Activated T-cell treated with anti-CD3 and anti-CD28 coated beads, Interleukin-2, amount 50 U/mL, for 72 hours (primary cell): ENCODE data around the gene MLIP. TPM values are rescaled to one million over a fixed set of nuclear protein-coding genes. Genes with fewer than 3 reads are reported as not detected.
"Not testable (repeated sequence)": the region's sequence is repeated elsewhere in the genome, so short reads cannot be mapped to it uniquely, and the experiment has no call there.

Source experiments
- ATAC-seq, 2 donors: fragments of 150-1000 bp; cut with Tn5 transposase; replicated peaks in 1 of 2; 2 replicates each; pipeline ENCODE4 v1.10.0; 2021; ENCODE audit warnings: moderate library complexity in 2 of 2, mild to moderate bottlenecking in 1 of 2
- DNase-seq, 2 donors: peaks; one replicate each; pipeline ENCODE4 v3.0.0; 2021 to 2022; ENCODE audit warnings: mixed read lengths in 1 of 2
- H3K27ac Mint-ChIP-seq: one replicate; pipeline ENCODE4 v1.8.0; 2022; ENCODE audit warnings: mild to moderate bottlenecking, moderate library complexity, mixed read lengths
- H3K27me3 Mint-ChIP-seq: one replicate; pipeline ENCODE4 v1.8.0; 2022; ENCODE audit warnings: low read depth, mixed read lengths
- H3K36me3 Mint-ChIP-seq, 2 donors: one replicate each; pipeline ENCODE4 v1.8.0; 2022; ENCODE audit warnings: mixed read lengths in 2 of 2, mild to moderate bottlenecking in 1 of 2; ENCODE audit not compliant: insufficient read depth in 2 of 2
- H3K4me1 Mint-ChIP-seq: one replicate; pipeline ENCODE4 v1.8.0; 2022; ENCODE audit warnings: low read depth, mixed read lengths
- H3K4me3 Mint-ChIP-seq, 2 donors: one replicate each; pipeline ENCODE4 v1.8.0; 2022; ENCODE audit warnings: mild to moderate bottlenecking in 2 of 2, mixed read lengths in 2 of 2, moderate library complexity in 2 of 2
- H3K9me3 Mint-ChIP-seq, 2 donors: one replicate each; pipeline ENCODE4 v1.8.0; 2022; ENCODE audit warnings: mixed read lengths in 2 of 2
- total RNA-seq, 2 donors: library from RNA; stranded (reverse); gene quantifications; one replicate each; pipeline ENCODE4 v1.2.3, GENCODE V29; 2022

MLIP gene
- total RNA-seq, 2 donors from 2014 or later = not detected

- no peak for DNase-seq
- H3K27me3 Mint-ChIP-seq = no peaks in the 10 kb centered on the region
- H3K4me1 Mint-ChIP-seq = no peaks in the 10 kb centered on the region
- no peak overlapping the region for H3K27ac Mint-ChIP-seq
- ATAC-seq = no peak
- no peak overlapping the region for H3K4me3 Mint-ChIP-seq
- H3K36me3 Mint-ChIP-seq = no peaks in the 10 kb centered on the region
- peaks cover 0 to 2% of the 10 kb centered on the region in 2 donors for H3K9me3 Mint-ChIP-seq
Observed at GRCh38 chr6:54191461-54191860, 80.2 kb downstream of the MLIP start.

- Mint-ChIP-seq H3K27me3 (no peaks in the 10 kb centered on the region), H3K4me3 (no peak overlapping the region), H3K4me1 (no peaks in the 10 kb centered on the region), H3K27ac (no peak overlapping the region), H3K36me3 (no peaks in the 10 kb centered on the region), H3K9me3 (peaks cover 2 to 3% of the 10 kb centered on the region in 2 donors)
- DNase-seq = no peak
- ATAC-seq = no peak
Observed at GRCh38 chr6:54192993-54193392, 81.8 kb downstream of the MLIP start.

- Mint-ChIP-seq H3K36me3 (no peaks in the 10 kb centered on the region), H3K4me1 (no peaks in the 10 kb centered on the region), H3K4me3 (no peak overlapping the region), H3K27me3 (no peaks in the 10 kb centered on the region), H3K9me3 (peaks cover 2 to 3% of the 10 kb centered on the region in 2 donors), H3K27ac (no peak overlapping the region)
- ATAC-seq (no peak), DNase-seq (no peak)
Observed at GRCh38 chr6:54193560-54193959, 82.3 kb downstream of the MLIP start.

GRCh38 chr6:54194067-54194466 is 82.8 kb downstream of the MLIP start:
- ATAC-seq = no peak
- H3K4me3 Mint-ChIP-seq = no peak overlapping the region
- no peaks in the 10 kb centered on the region for H3K27me3 Mint-ChIP-seq
- H3K27ac Mint-ChIP-seq = no peak overlapping the region
- no peaks in the 10 kb centered on the region for H3K4me1 Mint-ChIP-seq
- no peak for DNase-seq
- H3K36me3 Mint-ChIP-seq = no peaks in the 10 kb centered on the region
- peaks cover 3% of the 10 kb centered on the region in 2 donors for H3K9me3 Mint-ChIP-seq

- no peak overlapping the region for H3K27ac Mint-ChIP-seq
- no peaks in the 10 kb centered on the region for H3K36me3 Mint-ChIP-seq
- H3K27me3 Mint-ChIP-seq = no peaks in the 10 kb centered on the region
- ATAC-seq (no peak), DNase-seq (no peak)
- H3K9me3 Mint-ChIP-seq = peaks cover 3 to 5% of the 10 kb centered on the region in 2 donors
- H3K4me3 Mint-ChIP-seq = no peak overlapping the region
- H3K4me1 Mint-ChIP-seq = no peaks in the 10 kb centered on the region
Observed at GRCh38 chr6:54195637-54196036, 84.4 kb downstream of the MLIP start.

- H3K4me1 Mint-ChIP-seq = no peaks in the 10 kb centered on the region
- peaks cover 2 to 5% of the 10 kb centered on the region in 2 donors for H3K9me3 Mint-ChIP-seq
- H3K36me3 Mint-ChIP-seq = no peaks in the 10 kb centered on the region
- ATAC-seq = no peak
- H3K4me3 Mint-ChIP-seq = no peak overlapping the region
- H3K27ac Mint-ChIP-seq = no peak overlapping the region
- no peak for DNase-seq
- H3K27me3 Mint-ChIP-seq = no peaks in the 10 kb centered on the region
Observed at GRCh38 chr6:54196905-54197304, 85.7 kb downstream of the MLIP start.

DNA sequence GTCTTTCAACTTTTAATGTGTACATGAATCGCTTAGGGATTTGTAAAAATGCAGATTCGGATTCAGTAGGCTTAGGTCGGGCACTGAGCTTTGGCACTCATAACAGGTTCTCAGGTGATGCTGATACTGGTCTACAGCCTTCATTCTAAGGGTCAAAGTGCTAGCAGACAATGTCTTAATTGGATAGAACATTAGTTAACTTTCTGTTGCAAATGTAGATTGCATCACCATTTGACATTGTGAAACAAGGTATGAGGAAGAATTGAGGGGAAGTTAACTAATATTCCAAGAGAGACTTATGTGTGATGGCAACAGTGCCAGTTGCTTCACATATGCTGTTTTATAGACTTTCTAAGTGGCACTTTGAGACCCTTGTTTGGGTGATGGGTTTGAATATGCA is 86.9 kb downstream of the MLIP start:
- Mint-ChIP-seq H3K4me1 (no peaks in the 10 kb centered on the region), H3K27ac (no peak overlapping the region), H3K36me3 (no peaks in the 10 kb centered on the region), H3K4me3 (no peak overlapping the region), H3K9me3 (peaks cover 2 to 5% of the 10 kb centered on the region in 2 donors), H3K27me3 (no peaks in the 10 kb centered on the region)
- DNase-seq = no peak
- ATAC-seq = no peak

- not testable (repeated sequence) for H3K27ac Mint-ChIP-seq, H3K27me3 Mint-ChIP-seq, DNase-seq, H3K4me1 Mint-ChIP-seq, H3K4me3 Mint-ChIP-seq, H3K9me3 Mint-ChIP-seq, H3K36me3 Mint-ChIP-seq, ATAC-seq
Observed at GRCh38 chr6:54203474-54204035, 92.3 kb downstream of the MLIP start.

GRCh38 chr6:54204921-54205591 is 93.8 kb downstream of the MLIP start:
- ATAC-seq (no peak), DNase-seq (no peak)
- Mint-ChIP-seq H3K4me3 (no peak overlapping the region), H3K36me3 (no peaks in the 10 kb centered on the region), H3K4me1 (no peaks in the 10 kb centered on the region), H3K9me3 (no peaks in the 10 kb centered on the region), H3K27ac (no peak overlapping the region), H3K27me3 (no peaks in the 10 kb centered on the region)

DNA sequence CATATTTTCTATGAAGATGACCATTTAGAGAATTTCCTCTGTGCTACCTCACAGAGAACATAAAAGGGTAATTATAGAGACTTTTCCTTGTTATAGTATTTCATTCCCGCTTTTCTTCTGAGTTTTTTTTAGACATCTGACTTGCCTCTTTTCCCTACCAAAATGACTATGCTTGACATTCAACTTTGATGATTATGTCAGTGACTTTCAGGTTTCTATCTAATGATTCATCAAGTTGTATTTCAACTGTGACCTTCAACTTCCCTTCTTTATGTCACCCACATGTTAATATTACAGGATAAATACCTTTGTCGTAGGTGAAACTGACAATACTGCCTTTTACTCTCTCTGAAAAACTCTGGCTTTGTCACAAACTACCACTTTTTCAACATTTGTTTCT is 95.3 kb downstream of the MLIP start:
- DNase-seq (no peak), ATAC-seq (no peak)
- H3K9me3 Mint-ChIP-seq = no peaks in the 10 kb centered on the region
- no peak overlapping the region for H3K4me3 Mint-ChIP-seq
- H3K27ac Mint-ChIP-seq = no peak overlapping the region
- H3K4me1 Mint-ChIP-seq = no peaks in the 10 kb centered on the region
- no peaks in the 10 kb centered on the region for H3K36me3 Mint-ChIP-seq
- H3K27me3 Mint-ChIP-seq = no peaks in the 10 kb centered on the region

DNA sequence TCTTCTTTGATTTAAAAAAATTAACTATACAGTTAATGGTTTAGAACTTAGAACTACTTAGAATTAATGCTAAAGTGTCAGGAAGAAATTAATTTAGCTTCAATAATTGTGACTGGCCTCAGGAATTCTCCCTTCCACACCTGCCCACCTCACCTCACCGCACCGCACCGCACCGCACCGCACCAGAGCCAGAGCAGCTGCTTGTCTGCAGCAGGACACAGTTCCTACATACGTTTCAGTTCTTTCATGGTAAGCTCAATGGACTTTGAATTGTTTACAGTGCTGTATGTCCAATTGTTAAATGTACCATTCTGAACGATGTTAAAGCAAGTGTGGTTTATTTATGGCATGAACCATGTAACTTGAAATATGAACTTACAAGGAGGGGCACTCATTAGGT is 98.7 kb downstream of the MLIP start:
- H3K27ac Mint-ChIP-seq, H3K4me1 Mint-ChIP-seq, H3K27me3 Mint-ChIP-seq, H3K36me3 Mint-ChIP-seq, H3K4me3 Mint-ChIP-seq, H3K9me3 Mint-ChIP-seq, DNase-seq, ATAC-seq: not testable (repeated sequence)

DNA sequence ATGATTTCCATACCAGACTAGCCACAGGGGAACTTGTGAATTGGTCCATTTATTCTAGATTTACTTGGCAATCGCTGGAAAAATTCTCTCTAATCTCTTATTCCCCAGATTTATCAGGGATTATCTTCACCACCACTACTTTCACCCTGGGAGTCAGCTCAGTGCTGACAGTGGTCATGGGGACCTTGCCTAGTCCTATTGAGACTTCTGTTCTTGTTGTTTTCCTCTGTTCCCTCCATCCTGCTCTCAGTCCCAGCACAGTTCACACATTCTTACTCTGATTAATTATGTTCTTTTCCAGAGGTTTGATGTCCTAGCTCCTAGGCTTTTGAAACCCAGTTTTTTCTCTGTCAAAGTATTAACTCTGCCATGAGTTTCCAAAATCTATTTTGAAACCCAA is 103.0 kb downstream of the MLIP start:
- no peak for DNase-seq
- H3K27ac Mint-ChIP-seq = no peak overlapping the region
- no peaks in the 10 kb centered on the region for H3K36me3 Mint-ChIP-seq
- H3K27me3 Mint-ChIP-seq = no peaks in the 10 kb centered on the region
- no peaks in the 10 kb centered on the region for H3K4me1 Mint-ChIP-seq
- no peak overlapping the region for H3K4me3 Mint-ChIP-seq
- no peak for ATAC-seq
- H3K9me3 Mint-ChIP-seq = peaks cover 0 to 1% of the 10 kb centered on the region in 2 donors

DNA sequence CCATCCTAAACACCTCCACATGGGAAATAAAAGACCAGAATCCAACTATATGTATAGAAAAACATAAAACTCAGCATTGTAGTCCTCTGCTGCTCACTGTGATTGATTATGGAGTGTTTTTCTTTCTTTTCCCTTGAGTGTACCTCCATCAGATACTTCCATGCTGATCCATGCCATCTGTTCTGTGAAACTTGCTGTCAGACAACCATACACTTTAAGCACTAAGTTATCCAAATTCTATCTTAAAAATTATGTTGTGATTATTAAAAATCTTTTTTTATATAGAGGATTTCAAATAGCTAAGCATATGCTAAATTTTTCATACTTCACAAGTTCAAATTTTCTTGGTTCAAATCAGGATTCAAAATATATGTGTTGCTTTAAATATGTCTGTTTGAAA is 105.1 kb downstream of the MLIP start:
- no peak for ATAC-seq
- no peaks in the 10 kb centered on the region for H3K27me3 Mint-ChIP-seq
- H3K36me3 Mint-ChIP-seq = no peaks in the 10 kb centered on the region
- no peak overlapping the region for H3K4me3 Mint-ChIP-seq
- no peak for DNase-seq
- no peak overlapping the region for H3K27ac Mint-ChIP-seq
- H3K9me3 Mint-ChIP-seq = peaks cover 0 to 1% of the 10 kb centered on the region in 2 donors
- no peaks in the 10 kb centered on the region for H3K4me1 Mint-ChIP-seq

DNA sequence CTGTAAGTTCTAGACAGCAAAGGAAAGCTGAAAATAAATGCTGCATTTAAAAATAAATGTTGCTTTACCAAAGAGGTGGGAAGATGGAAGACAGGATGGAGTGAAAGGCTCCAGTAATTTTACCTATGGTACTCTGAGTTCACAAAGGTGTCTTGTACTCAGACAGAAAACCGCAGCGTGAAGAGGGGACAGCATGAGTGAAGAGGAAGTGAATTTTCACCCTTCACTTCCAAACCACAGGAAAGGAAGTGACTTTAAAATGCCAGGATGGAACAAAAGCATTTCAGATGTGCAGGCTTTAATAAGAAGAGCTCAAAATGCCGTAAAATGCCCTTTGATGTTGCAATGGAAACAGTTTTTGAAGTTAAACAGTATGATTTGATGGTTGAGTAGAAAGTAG is 105.8 kb downstream of the MLIP start:
- no peak for DNase-seq
- Mint-ChIP-seq H3K27me3 (no peaks in the 10 kb centered on the region), H3K9me3 (peaks cover 0 to 1% of the 10 kb centered on the region in 2 donors), H3K36me3 (no peaks in the 10 kb centered on the region), H3K4me1 (no peaks in the 10 kb centered on the region), H3K4me3 (no peak overlapping the region), H3K27ac (no peak overlapping the region)
- no peak for ATAC-seq
